ENCODE results near the gene CRYGS. TPM values are rescaled to one million over a fixed set of nuclear protein-coding genes. Genes with fewer than 3 reads are reported as not detected.

CRYGS gene
- total RNA-seq, 2 experiments from 2014 or later: 3.5 to 7.0 TPM

DNA sequence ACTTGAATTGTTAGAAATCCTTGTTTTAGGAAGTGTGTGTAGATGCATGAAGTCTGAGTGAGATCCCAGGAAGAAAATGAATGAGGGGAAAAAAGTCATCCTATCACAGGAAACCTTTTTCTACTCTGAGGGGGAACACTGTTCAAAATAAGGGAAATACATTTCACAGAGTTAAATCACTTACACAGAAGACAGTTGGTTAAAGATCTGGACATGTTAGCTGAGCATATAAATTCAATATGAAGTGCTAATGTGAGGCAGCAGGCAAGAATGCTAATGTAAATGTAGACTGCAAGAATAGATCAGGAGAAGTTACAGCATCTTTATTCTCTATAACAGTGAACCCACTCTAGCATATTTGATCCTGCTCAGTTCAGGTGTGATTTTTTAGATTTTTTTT lies 20.4 kb upstream of the CRYGS start:
- no peak for TF ChIP-seq EZH2phosphoT487 (IDR thresholded peaks at IDR 0.05; ENCODE audit: borderline replicate concordance, low read depth, low read length)
- TF ChIP-seq CTCF (conservative IDR thresholded peaks at IDR 0.05; ENCODE audit: low read length): no peak
- intact Hi-C loops (cut with micrococcal nuclease; ENCODE audit: unreplicated experiment): no loop called here
- Histone ChIP-seq H3K4me1 (ENCODE audit: insufficient read depth, low read length, poor library complexity, severe bottlenecking) (peaks cover 19% of the 10 kb centered on the region), H3K79me2 (ENCODE audit: insufficient read depth, low read depth, low read length) (peaks cover 38% of the 10 kb centered on the region; the same call in 1 of the 2 replicates), H3K4me2 (ENCODE audit: low read length) (no peak overlapping the region), H3K4me3 (ENCODE audit: low read depth, low read length, poor library complexity, severe bottlenecking) (no peak overlapping the region), H3K27ac (ENCODE audit: low read depth, low read length, poor library complexity, severe bottlenecking) (no peak overlapping the region), H3K9me2 (ENCODE audit: insufficient read depth, low read length) (no peaks in the 10 kb centered on the region), H3K9me3 (ENCODE audit: low read length) (no peaks in the 10 kb centered on the region), H2AFZ (ENCODE audit: low read length) (no peak overlapping the region), H4K20me1 (ENCODE audit: insufficient read depth, low read length) (no peaks in the 10 kb centered on the region; the same call in 1 of the 2 replicates), H3K36me3 (ENCODE audit: insufficient read depth, low read length) (peaks cover 40% of the 10 kb centered on the region)
- ChIA-PET CTCF (ENCODE audit: unreplicated experiment) (no interaction called here), POLR2A (interaction anchor here (0.6 to 1.8 kb wide), 2 partner anchors 30 to 621 kb away, joined by 3 to 7 read pairs; no protein-coding TSS in a partner anchor)
- no TSS peak for BruUV-seq (replicated peaks)
- no peak for DNase-seq (ENCODE audit: low spot score)

- H3K9me3 ChIP-seq (ENCODE audit: low read length): no peaks in the 10 kb centered on the region
- no peaks in the 10 kb centered on the region for H3K9me2 ChIP-seq (ENCODE audit: insufficient read depth, low read length)
- H4K20me1 ChIP-seq (ENCODE audit: insufficient read depth, low read length): no peaks in the 10 kb centered on the region
- peaks cover 86% of the 10 kb centered on the region for H3K36me3 ChIP-seq (ENCODE audit: insufficient read depth, low read length)
- TF ChIP-seq CTCF (conservative IDR thresholded peaks at IDR 0.05; ENCODE audit: low read length): no peak
- TF ChIP-seq EZH2phosphoT487 (IDR thresholded peaks at IDR 0.05; ENCODE audit: borderline replicate concordance, low read depth, low read length): no peak
- CTCF ChIA-PET (ENCODE audit: unreplicated experiment): no interaction called here
- H3K4me1 ChIP-seq (ENCODE audit: insufficient read depth, low read length, poor library complexity, severe bottlenecking): no peaks in the 10 kb centered on the region
- H2AFZ ChIP-seq (ENCODE audit: low read length): no peak overlapping the region
- no peak for DNase-seq (ENCODE audit: low spot score)
- H3K79me2 ChIP-seq (ENCODE audit: insufficient read depth, low read depth, low read length): no peaks in the 10 kb centered on the region
- H3K27ac ChIP-seq (ENCODE audit: low read depth, low read length, poor library complexity, severe bottlenecking): no peak overlapping the region
- TSS peak; percentile 21 for BruUV-seq (replicated peaks)
- POLR2A ChIA-PET: interaction anchor here (1.0 to 1.7 kb wide), 6 partner anchors 10 to 47 kb away, joined by 3 to 7 read pairs (median 4); no protein-coding TSS in a partner anchor
- intact Hi-C loops (cut with micrococcal nuclease; ENCODE audit: unreplicated experiment): no loop called here
- no peak overlapping the region for H3K4me3 ChIP-seq (ENCODE audit: low read depth, low read length, poor library complexity, severe bottlenecking)
- H3K4me2 ChIP-seq (ENCODE audit: low read length): no peak overlapping the region
Measured at GRCh38 chr3:186552408-186553031, 8.3 kb upstream of the CRYGS start.

DNA sequence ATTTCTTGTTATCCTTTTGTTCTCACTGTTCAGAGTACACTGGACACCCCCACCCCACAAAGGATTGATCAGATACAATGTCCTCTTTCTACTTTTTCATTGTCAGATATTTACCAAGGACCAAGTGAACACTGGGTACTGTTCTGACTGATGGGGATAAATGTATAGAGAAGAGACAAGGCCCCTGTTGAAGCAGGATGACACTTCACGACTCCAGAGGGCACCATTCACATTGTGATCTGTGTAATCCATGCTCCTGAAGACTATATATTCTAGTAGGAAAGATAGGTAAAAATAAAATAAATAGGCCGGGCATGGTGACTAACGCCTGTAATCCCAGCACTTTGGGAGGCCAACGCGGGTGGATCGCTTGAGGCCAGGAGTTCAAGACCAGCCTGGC lies 7.2 kb upstream of the CRYGS start:
- CTCF ChIA-PET (ENCODE audit: unreplicated experiment): no interaction called here
- Histone ChIP-seq H3K4me1 (ENCODE audit: insufficient read depth, low read length, poor library complexity, severe bottlenecking) (no peaks in the 10 kb centered on the region), H3K4me2 (ENCODE audit: low read length) (no peak overlapping the region), H3K79me2 (ENCODE audit: insufficient read depth, low read depth, low read length) (no peaks in the 10 kb centered on the region), H3K9me3 (ENCODE audit: low read length) (no peaks in the 10 kb centered on the region), H3K9me2 (ENCODE audit: insufficient read depth, low read length) (no peaks in the 10 kb centered on the region), H3K4me3 (ENCODE audit: low read depth, low read length, poor library complexity, severe bottlenecking) (no peak overlapping the region), H2AFZ (ENCODE audit: low read length) (no peak overlapping the region), H3K27ac (ENCODE audit: low read depth, low read length, poor library complexity, severe bottlenecking) (no peak overlapping the region), H4K20me1 (ENCODE audit: insufficient read depth, low read length) (no peaks in the 10 kb centered on the region), H3K36me3 (ENCODE audit: insufficient read depth, low read length) (peaks cover 82% of the 10 kb centered on the region)
- DNase-seq (ENCODE audit: low spot score): no peak
- no peak for TF ChIP-seq CTCF (conservative IDR thresholded peaks at IDR 0.05; ENCODE audit: low read length)
- TF ChIP-seq EZH2phosphoT487 (IDR thresholded peaks at IDR 0.05; ENCODE audit: borderline replicate concordance, low read depth, low read length): no peak
- POLR2A ChIA-PET: interaction anchor here (0.7 to 1.7 kb wide), 5 partner anchors 11 to 601 kb away, joined by 3 to 7 read pairs (median 3); no protein-coding TSS in a partner anchor
- intact Hi-C loops (cut with micrococcal nuclease; ENCODE audit: unreplicated experiment): no loop called here
- no TSS peak for BruUV-seq (replicated peaks)

All from OCI-LY7 (cell line).